Naive B cell (primary cell): ENCODE measurements around the gene PISD. TPM values are rescaled to one million over a fixed set of nuclear protein-coding genes. Genes with fewer than 3 reads are reported as not detected.

Experiments
- ATAC-seq, 2 donors: fragments of 150-1000 bp; cut with Tn5 transposase; 2 replicates each; pipeline ENCODE4 v1.10.0; 2021; ENCODE audit warnings: low read depth in 2 of 2, mild to moderate bottlenecking in 2 of 2, moderate library complexity in 2 of 2
- DNase-seq: peaks from one replicate; pipeline ENCODE4 v3.0.0; 2022
- H3K27ac Mint-ChIP-seq, 6 donors: one replicate each; pipeline ENCODE4 v1.8.0; 2020 to 2022; ENCODE audit warnings: mild to moderate bottlenecking in 6 of 6, mixed read lengths in 6 of 6, moderate library complexity in 5 of 6, inconsistent platforms in 2 of 6
- H3K27me3 Mint-ChIP-seq, 3 donors: one replicate each; pipeline ENCODE4 v1.8.0; 2021 to 2022; ENCODE audit warnings: mixed read lengths in 3 of 3, mild to moderate bottlenecking in 1 of 3
- H3K36me3 Mint-ChIP-seq, 2 donors: one replicate each; pipeline ENCODE4 v1.8.0; 2020 to 2022; ENCODE audit warnings: mixed read lengths in 2 of 2, inconsistent platforms in 1 of 2, mild to moderate bottlenecking in 1 of 2
- H3K4me1 Mint-ChIP-seq, 3 donors: one replicate each; pipeline ENCODE4 v1.8.0; 2020 to 2022; ENCODE audit warnings: mixed read lengths in 3 of 3, inconsistent platforms in 1 of 3, mild to moderate bottlenecking in 1 of 3, moderate library complexity in 1 of 3
- H3K4me3 Mint-ChIP-seq, 8 donors: one replicate each; pipeline ENCODE4 v1.8.0; 2020 to 2022; ENCODE audit warnings: mild to moderate bottlenecking in 8 of 8, mixed read lengths in 8 of 8, moderate library complexity in 8 of 8, inconsistent platforms in 2 of 8
- H3K9me3 Mint-ChIP-seq, 7 donors: one replicate each; pipeline ENCODE4 v1.8.0; 2020 to 2022; ENCODE audit warnings: mixed read lengths in 7 of 7, mild to moderate bottlenecking in 5 of 7, inconsistent platforms in 2 of 7, moderate library complexity in 1 of 7
- polyA plus RNA-seq, 6 donors: library from polyadenylated mRNA; unstranded; fragments of 300-500 nt; fragmentation: Illumina TruSeq; gene quantifications; one replicate each; pipeline ENCODE4 v1.2.3, GENCODE V29; 2021; ENCODE audit warnings: low read depth in 6 of 6

PISD gene
- polyA plus RNA-seq, 6 donors from 2014 or later: 14.9 to 23.1 (median 18.9) TPM

- Mint-ChIP-seq H3K27ac (peak overlapping the region in 4 of 6 donors; percentile 37 to 95 (median 60)), H3K4me3 (peak overlapping the region in 1 of 8 donors; percentile 70), H3K27me3 (no peaks in the 10 kb centered on the region), H3K4me1 (peaks cover 42 to 57% (median 51%) of the 10 kb centered on the region in 3 donors), H3K36me3 (no peaks in the 10 kb centered on the region), H3K9me3 (no peaks in the 10 kb centered on the region)
- DNase-seq (no peak), ATAC-seq (no peak)
These were observed 34.7 kb downstream of the PISD start for GRCh38 chr22:31627223-31627731.

DNA sequence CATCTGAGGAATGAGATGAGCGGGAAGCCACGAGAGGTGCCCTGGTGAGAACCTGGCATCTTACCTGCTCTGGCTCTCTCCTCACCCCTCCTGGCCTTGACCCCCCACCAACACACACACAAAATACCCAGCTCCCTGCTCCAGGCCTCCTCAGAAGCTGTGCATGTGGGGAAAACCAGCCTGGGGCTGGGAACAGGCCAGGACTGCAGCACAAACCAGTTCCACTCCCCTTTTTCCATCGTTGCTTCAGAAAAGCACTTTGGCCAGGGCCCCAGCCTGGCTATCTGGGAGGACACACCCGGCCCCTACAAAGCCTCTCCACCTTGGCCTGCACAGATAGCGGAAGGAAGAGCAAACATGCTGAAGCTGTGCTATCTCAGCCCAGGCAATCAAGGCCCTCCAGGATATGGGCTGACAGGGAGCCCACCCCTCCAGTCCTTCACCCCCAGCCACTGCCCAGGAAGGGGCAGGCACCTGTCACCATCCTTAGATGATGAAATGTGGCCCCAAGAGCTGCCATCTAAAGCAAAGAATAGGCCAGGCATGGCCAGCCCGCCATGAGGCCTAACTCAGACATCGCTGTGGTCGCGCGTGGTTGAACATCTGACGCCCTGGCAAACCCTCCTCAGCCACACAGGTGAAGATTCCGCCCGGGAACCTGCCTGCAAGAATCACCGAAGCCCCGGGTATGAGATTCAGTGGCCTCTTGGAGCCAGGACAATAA lies 35.4 kb downstream of the PISD start:
- Mint-ChIP-seq H3K27ac (peak overlapping the region in 5 of 6 donors; percentile 37 to 65 (median 56)), H3K27me3 (no peaks in the 10 kb centered on the region), H3K9me3 (no peaks in the 10 kb centered on the region), H3K36me3 (no peaks in the 10 kb centered on the region), H3K4me3 (peak overlapping the region in 1 of 8 donors; percentile 51), H3K4me1 (peaks cover 42 to 55% (median 44%) of the 10 kb centered on the region in 3 donors)
- no peak for ATAC-seq
- DNase-seq: no peak

- H3K4me3 Mint-ChIP-seq: peak overlapping the region in 1 of 8 donors; percentile 51
- H3K27ac Mint-ChIP-seq: peak overlapping the region in 3 of 6 donors; percentile 74 to 87 (median 82)
- DNase-seq: no peak
- ATAC-seq: no peak
- H3K36me3 Mint-ChIP-seq: no peaks in the 10 kb centered on the region
- H3K27me3 Mint-ChIP-seq: no peaks in the 10 kb centered on the region
- peaks cover 37 to 48% (median 37%) of the 10 kb centered on the region in 3 donors for H3K4me1 Mint-ChIP-seq
- no peaks in the 10 kb centered on the region for H3K9me3 Mint-ChIP-seq
These were observed 36.2 kb downstream of the PISD start for GRCh38 chr22:31625661-31626426.

DNA sequence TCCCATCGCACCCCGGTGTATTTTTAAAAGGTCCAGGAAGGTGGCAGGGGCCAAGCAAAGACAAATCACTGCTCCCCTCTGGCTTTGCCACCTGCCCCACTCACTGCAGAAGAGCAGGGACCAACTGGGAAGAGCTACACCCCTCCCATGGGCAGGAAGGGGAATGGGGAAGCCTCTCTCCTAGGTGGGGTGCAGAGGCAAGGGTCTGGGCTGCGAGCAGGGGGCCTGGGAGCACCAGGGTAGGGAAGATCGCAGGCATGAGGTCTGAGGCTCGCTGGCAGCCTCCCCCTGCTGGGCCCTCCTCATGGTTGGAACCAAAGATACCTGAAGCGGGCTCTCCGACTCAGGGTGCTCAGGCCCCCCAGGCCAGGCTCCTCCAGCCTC lies 36.8 kb downstream of the PISD start:
- ATAC-seq (no peak), DNase-seq (no peak)
- no peak overlapping the region for H3K4me3 Mint-ChIP-seq
- H3K27me3 Mint-ChIP-seq: no peaks in the 10 kb centered on the region
- H3K4me1 Mint-ChIP-seq: peaks cover 34 to 45% (median 37%) of the 10 kb centered on the region in 3 donors
- peak overlapping the region in 1 of 6 donors; percentile 87 for H3K27ac Mint-ChIP-seq
- no peaks in the 10 kb centered on the region for H3K9me3 Mint-ChIP-seq
- H3K36me3 Mint-ChIP-seq: no peaks in the 10 kb centered on the region

- Mint-ChIP-seq H3K4me1 (peaks cover 24 to 35% (median 27%) of the 10 kb centered on the region in 3 donors), H3K9me3 (no peaks in the 10 kb centered on the region), H3K27me3 (no peaks in the 10 kb centered on the region), H3K4me3 (no peak overlapping the region), H3K36me3 (peaks cover 7 to 8% of the 10 kb centered on the region in 2 donors), H3K27ac (no peak overlapping the region)
- ATAC-seq (no peak), DNase-seq (no peak)
These were observed 38.3 kb downstream of the PISD start for GRCh38 chr22:31623592-31624304.

DNA sequence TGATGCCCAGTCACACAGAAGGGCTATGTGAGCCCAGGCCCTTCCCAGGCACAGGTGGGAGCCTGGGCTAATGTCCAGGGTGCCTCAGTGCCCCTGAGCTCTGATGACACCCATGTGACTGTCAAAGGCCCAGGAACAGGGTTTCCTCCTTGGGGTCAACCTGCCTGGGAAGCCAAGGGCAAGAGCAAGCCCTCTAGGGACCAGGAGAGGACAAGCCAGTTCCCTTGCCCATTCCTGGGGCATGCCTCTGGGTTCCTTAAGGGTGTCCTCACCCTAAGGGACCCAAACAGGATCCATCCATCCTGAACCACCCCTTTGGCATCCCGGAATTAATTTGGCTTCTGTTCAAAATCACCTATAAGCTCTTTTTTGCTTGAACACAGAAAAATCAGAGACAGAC lies 39.0 kb downstream of the PISD start:
- no peak overlapping the region for H3K4me3 Mint-ChIP-seq

GRCh38 chr22:31621507-31622124 lies 40.4 kb downstream of the PISD start:
- H3K36me3 Mint-ChIP-seq: peaks cover 7 to 8% of the 10 kb centered on the region in 2 donors
- peak overlapping the region in 4 of 6 donors; percentile 18 to 90 (median 52) for H3K27ac Mint-ChIP-seq
- peaks cover 14 to 19% (median 18%) of the 10 kb centered on the region in 3 donors for H3K4me1 Mint-ChIP-seq
- no peak for ATAC-seq
- H3K9me3 Mint-ChIP-seq: no peaks in the 10 kb centered on the region
- DNase-seq: no peak
- peak overlapping the region in 1 of 8 donors; percentile 9 for H3K4me3 Mint-ChIP-seq
- no peaks in the 10 kb centered on the region for H3K27me3 Mint-ChIP-seq

More for the DNA sequence above, 39.0 kb downstream of the PISD start:
- ATAC-seq: no peak
- peaks cover 7 to 8% of the 10 kb centered on the region in 2 donors for H3K36me3 Mint-ChIP-seq
- peak overlapping the region in 3 of 6 donors; percentile 29 to 49 (median 37) for H3K27ac Mint-ChIP-seq
- H3K27me3 Mint-ChIP-seq: no peaks in the 10 kb centered on the region
- no peak for DNase-seq
- H3K9me3 Mint-ChIP-seq: no peaks in the 10 kb centered on the region
- H3K4me1 Mint-ChIP-seq: peaks cover 16 to 27% (median 20%) of the 10 kb centered on the region in 3 donors

- DNase-seq: no peak
- Mint-ChIP-seq H3K27me3 (no peaks in the 10 kb centered on the region), H3K27ac (peak overlapping the region in 2 of 6 donors; percentile 38 to 41), H3K9me3 (no peaks in the 10 kb centered on the region), H3K4me3 (no peak overlapping the region), H3K36me3 (peaks cover 7 to 8% of the 10 kb centered on the region in 2 donors), H3K4me1 (peaks cover 18 to 23% (median 21%) of the 10 kb centered on the region in 3 donors)
- no peak for ATAC-seq
These were observed 41.1 kb downstream of the PISD start for GRCh38 chr22:31620756-31621480.

DNA sequence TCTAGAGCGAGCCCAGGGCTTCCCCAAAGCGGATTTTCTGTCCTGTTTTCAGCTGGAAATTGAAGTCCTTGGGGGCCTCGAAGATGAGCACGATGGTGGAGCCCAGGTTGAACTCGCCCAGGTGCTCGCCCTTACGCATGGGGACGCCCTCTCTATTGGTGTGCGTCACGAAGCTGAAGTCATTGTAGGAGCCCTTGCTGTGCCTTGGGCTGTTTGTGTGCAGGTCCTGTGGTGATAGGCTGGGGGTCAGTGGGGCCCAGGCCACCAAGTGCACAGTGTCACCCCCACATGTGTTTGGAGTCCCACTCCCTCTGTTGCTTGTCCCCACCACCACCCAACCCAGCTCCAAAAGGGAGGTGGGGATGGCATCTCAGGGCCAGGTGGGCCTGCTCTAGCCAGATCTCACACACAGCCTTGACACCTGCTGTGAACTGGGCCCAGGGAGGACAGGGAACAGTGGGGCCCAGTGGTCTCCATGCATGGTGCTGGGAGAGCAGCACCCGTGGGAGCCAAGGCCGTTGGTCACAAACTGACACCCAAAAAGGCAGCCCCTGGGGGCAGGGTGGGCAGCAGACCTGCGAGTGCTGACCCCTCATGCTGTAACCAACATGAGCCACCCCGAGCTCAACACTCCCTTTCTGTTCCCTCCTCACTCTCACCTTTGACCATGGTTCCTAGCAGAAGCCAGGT lies 42.3 kb downstream of the PISD start:
- no peak overlapping the region for H3K4me3 Mint-ChIP-seq

GRCh38 chr22:31618471-31619176 lies 43.4 kb downstream of the PISD start:
- Mint-ChIP-seq H3K27ac (peak overlapping the region in 1 of 6 donors; percentile 30), H3K27me3 (no peaks in the 10 kb centered on the region), H3K9me3 (no peaks in the 10 kb centered on the region), H3K4me1 (peaks cover 20 to 39% (median 34%) of the 10 kb centered on the region in 3 donors), H3K36me3 (peaks cover 7 to 8% of the 10 kb centered on the region in 2 donors), H3K4me3 (no peak overlapping the region)
- ATAC-seq: no peak
- DNase-seq: no peak

More for the DNA sequence above, 42.3 kb downstream of the PISD start:
- Mint-ChIP-seq H3K36me3 (peaks cover 7 to 8% of the 10 kb centered on the region in 2 donors), H3K4me1 (peaks cover 19 to 31% (median 28%) of the 10 kb centered on the region in 3 donors), H3K27me3 (no peaks in the 10 kb centered on the region), H3K27ac (peak overlapping the region in 1 of 6 donors; percentile 32), H3K9me3 (no peaks in the 10 kb centered on the region)
- ATAC-seq (no peak), DNase-seq (no peak)

GRCh38 chr22:31618057-31618456 lies 44.0 kb downstream of the PISD start:
- DNase-seq (no peak), ATAC-seq (no peak)
- no peaks in the 10 kb centered on the region for H3K9me3 Mint-ChIP-seq
- H3K4me1 Mint-ChIP-seq: peaks cover 20 to 39% (median 34%) of the 10 kb centered on the region in 3 donors
- peaks cover 7 to 8% of the 10 kb centered on the region in 2 donors for H3K36me3 Mint-ChIP-seq
- H3K27ac Mint-ChIP-seq: peak overlapping the region in 2 of 6 donors; percentile 34 to 49
- H3K27me3 Mint-ChIP-seq: no peaks in the 10 kb centered on the region
- no peak overlapping the region for H3K4me3 Mint-ChIP-seq
